ENCODE measurements around the gene RPL22L1.

The RPL22L1 gene

DNA sequence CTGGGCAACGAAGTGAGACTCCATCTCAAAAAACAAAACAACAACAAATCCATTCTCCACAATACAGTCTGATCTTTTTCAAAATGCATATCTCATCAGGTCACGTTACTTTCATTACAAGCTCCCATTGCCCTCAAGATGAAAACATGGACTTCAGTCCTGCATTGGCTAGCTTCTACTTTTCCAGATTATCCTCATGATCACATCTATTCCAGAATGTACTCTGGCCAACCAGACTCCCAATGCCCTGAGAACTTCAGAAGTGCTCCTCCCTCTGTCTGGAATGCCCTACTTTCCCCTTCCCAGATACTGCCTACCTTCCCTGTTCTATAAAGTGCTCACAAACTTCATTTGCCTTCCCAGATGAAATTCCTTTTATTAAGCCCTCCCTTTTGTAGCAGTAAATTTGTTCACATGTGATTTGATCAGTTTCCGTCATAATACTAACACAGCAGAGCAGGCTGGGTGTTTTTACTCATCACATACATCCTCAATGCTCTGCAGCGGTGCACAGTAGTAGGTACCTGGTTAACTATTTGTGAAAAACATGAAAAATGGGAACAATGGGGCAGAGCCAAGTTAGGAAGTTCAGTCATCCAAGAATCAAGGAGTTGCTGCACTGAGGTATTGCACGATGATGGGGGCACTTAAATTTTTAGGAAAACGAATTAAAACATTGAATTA is 5.3 kb downstream of the RPL22L1 start:
- H3K27ac ChIP-seq (ENCODE audit: insufficient read depth, low read depth, low read length, poor library complexity, severe bottlenecking): no peak overlapping the region
- peaks cover 14% of the 10 kb centered on the region for H3K4me1 ChIP-seq (ENCODE audit: control insufficient read depth, insufficient read depth, low read length)
- no peaks in the 10 kb centered on the region for H3K9me3 ChIP-seq (ENCODE audit: control insufficient read depth, low read length)
- H3K27me3 ChIP-seq (ENCODE audit: control insufficient read depth, insufficient read depth, low read length, poor library complexity, severe bottlenecking): no peaks in the 10 kb centered on the region
- WGBS, 2 experiments: 90 to 93% methylated on average over 6 of the region's 6 CpGs
- H3K4me3 ChIP-seq (ENCODE audit: insufficient read depth, low read depth, low read length): no peak overlapping the region
- H3K36me3 ChIP-seq (ENCODE audit: control insufficient read depth, insufficient read depth, low read length): peaks cover 29% of the 10 kb centered on the region

DNA sequence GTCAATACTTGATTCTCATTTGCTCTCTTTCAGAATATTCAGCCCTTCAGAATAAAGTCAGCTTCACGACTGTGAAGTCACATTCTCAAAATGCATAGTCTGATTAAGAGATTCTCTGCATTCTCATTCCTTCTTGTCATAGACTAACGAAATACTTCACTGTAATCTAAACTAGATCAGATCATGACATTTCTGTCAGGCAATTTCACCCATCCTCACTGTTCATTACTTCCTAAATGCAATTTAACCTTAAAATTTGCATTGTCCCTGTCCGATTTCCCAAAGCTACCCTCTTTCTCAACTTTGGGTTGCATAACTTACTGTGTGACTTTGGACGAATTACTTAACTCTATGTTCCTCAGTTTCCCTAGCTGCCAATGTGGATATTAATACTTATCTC is 6.2 kb downstream of the RPL22L1 start:
- Histone ChIP-seq H3K27ac (ENCODE audit: insufficient read depth, low read depth, low read length, poor library complexity, severe bottlenecking) (no peak overlapping the region), H3K36me3 (ENCODE audit: control insufficient read depth, insufficient read depth, low read length) (peaks cover 29% of the 10 kb centered on the region), H3K4me3 (ENCODE audit: insufficient read depth, low read depth, low read length) (no peak overlapping the region), H3K4me1 (ENCODE audit: control insufficient read depth, insufficient read depth, low read length) (peaks cover 14% of the 10 kb centered on the region), H3K27me3 (ENCODE audit: control insufficient read depth, insufficient read depth, low read length, poor library complexity, severe bottlenecking) (no peaks in the 10 kb centered on the region), H3K9me3 (ENCODE audit: control insufficient read depth, low read length) (no peaks in the 10 kb centered on the region)
- 90 to 93% methylated on average over 4 of the region's 4 CpGs for WGBS, 2 experiments

DNA sequence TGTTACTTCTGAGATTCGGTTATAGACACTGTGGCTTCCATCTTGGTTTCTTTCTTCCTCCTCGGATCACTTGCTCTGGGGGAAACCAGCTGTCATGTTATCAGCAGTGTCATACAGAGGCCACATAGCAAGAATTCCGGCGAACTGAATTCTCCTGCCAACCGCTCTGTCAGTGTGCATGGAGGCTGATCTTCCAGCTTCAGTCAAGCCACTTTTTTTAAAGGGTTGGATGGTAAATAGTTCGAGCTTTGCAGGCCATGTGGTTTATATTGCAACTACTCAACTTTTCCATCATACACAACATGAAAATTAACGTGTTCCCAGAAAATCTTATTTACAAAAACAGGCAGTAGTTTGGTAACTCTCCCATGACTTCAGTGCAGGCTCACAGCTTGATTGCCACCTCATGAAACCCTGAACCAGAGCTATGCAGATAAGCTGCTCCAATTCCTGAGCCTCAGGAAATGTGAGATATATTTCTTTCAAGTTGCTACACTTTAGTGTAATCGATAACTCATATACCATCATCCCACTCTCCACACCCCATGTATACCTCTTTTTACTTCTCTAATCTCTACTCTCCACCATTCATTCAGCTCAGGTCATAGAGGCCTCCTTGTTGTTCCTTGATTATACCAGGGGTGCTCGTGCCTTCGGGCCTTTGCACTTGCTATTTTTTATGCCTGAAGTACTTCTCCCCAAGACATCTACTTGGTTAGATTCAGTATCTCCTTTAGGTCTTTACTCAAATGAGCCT is 7.2 kb downstream of the RPL22L1 start:
- H3K27ac ChIP-seq (ENCODE audit: insufficient read depth, low read depth, low read length, poor library complexity, severe bottlenecking): no peak overlapping the region
- H3K36me3 ChIP-seq (ENCODE audit: control insufficient read depth, insufficient read depth, low read length): peaks cover 26% of the 10 kb centered on the region
- H3K4me1 ChIP-seq (ENCODE audit: control insufficient read depth, insufficient read depth, low read length): peaks cover 7% of the 10 kb centered on the region
- WGBS, 2 experiments: 91 to 92% methylated on average over 10 of the region's 10 CpGs
- no peak overlapping the region for H3K4me3 ChIP-seq (ENCODE audit: insufficient read depth, low read depth, low read length)
- no peaks in the 10 kb centered on the region for H3K27me3 ChIP-seq (ENCODE audit: control insufficient read depth, insufficient read depth, low read length, poor library complexity, severe bottlenecking)
- no peaks in the 10 kb centered on the region for H3K9me3 ChIP-seq (ENCODE audit: control insufficient read depth, low read length)

DNA sequence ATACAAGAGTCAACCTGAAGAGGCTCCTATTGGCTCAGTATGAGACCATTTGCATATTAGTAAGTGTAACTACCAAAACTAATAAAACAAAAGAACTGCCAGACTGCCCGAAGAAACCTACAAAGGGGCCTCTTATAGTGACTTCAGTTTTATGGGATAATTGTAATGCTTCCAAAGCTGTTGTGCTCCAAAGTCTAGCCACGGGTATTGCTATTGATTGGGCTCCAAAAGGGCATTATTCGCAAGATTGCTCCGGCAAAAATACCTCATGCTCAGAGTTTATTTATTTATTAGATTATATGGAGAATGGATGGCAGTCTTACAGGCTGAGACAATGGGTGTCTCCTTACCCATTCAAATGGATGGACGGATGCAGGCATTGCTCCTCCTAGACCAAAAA is 11.4 kb downstream of the RPL22L1 start:
- H3K4me3 ChIP-seq (ENCODE audit: insufficient read depth, low read depth, low read length): no peak overlapping the region
- no peaks in the 10 kb centered on the region for H3K36me3 ChIP-seq (ENCODE audit: control insufficient read depth, insufficient read depth, low read length)
- no peak overlapping the region for H3K27ac ChIP-seq (ENCODE audit: insufficient read depth, low read depth, low read length, poor library complexity, severe bottlenecking)
- H3K27me3 ChIP-seq (ENCODE audit: control insufficient read depth, insufficient read depth, low read length, poor library complexity, severe bottlenecking): no peaks in the 10 kb centered on the region
- 91 to 93% methylated on average over 5 of the region's 5 CpGs for WGBS, 2 experiments
- no peaks in the 10 kb centered on the region for H3K9me3 ChIP-seq (ENCODE audit: control insufficient read depth, low read length)
- H3K4me1 ChIP-seq (ENCODE audit: control insufficient read depth, insufficient read depth, low read length): no peaks in the 10 kb centered on the region

DNA sequence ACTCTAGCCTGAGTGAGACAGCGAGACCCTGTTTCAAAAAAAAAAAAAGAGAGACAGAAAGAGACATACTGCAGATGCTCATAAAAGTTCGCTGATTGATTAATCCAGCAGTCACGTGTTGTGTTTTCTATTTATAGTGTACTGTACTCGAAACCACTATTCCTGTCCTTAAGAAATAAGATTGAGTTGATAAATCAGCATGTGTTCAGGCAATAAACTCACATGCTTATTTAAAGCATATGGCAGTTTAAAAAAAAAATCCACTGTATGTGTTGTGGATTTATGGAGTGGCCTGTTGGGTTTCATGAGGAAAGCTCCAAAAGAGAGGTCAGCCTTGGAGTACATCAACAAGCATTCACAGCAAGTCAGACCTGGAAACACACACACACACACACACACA is 17.7 kb downstream of the RPL22L1 start:
- no peak overlapping the region for H3K4me3 ChIP-seq (ENCODE audit: insufficient read depth, low read depth, low read length)
- no peaks in the 10 kb centered on the region for H3K9me3 ChIP-seq (ENCODE audit: control insufficient read depth, low read length)
- H3K27me3 ChIP-seq (ENCODE audit: control insufficient read depth, insufficient read depth, low read length, poor library complexity, severe bottlenecking): no peaks in the 10 kb centered on the region
- 97 to 99% methylated on average over 4 of the region's 4 CpGs for WGBS, 2 experiments
- H3K27ac ChIP-seq (ENCODE audit: insufficient read depth, low read depth, low read length, poor library complexity, severe bottlenecking): no peak overlapping the region
- H3K36me3 ChIP-seq (ENCODE audit: control insufficient read depth, insufficient read depth, low read length): no peaks in the 10 kb centered on the region
- H3K4me1 ChIP-seq (ENCODE audit: control insufficient read depth, insufficient read depth, low read length): no peaks in the 10 kb centered on the region

DNA sequence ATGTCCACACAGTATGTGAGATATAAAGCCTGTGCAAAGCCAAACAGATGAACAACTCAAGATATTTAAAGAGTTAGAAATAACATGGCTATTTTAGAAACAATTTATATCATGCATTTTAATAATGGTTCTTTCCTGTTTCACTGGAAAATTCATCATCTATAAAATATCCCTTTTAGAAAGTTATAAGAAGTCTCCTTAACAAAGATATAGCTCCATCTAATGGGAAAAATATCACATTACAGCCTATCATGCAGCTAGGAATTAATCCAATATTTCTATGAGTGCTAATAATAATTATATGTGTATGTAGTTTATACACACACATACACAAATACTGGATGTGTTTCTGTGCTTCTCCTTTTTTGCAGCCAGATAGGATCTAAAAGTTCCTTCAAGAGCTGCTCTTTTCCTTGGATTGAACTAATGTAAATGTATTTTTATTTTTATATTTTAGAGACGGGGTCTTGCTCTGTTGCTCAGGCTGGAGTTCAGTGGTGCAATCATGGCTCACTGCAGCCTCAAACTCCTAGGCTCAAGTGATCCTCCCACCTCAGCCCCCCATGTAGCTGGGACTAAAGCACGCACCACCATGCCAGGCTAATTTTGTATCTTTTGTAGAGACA is 21.6 kb downstream of the RPL22L1 start:
- WGBS, 2 experiments: 90 to 98% methylated on average over 2 of the region's 2 CpGs
- Histone ChIP-seq H3K4me1 (ENCODE audit: control insufficient read depth, insufficient read depth, low read length) (no peaks in the 10 kb centered on the region), H3K36me3 (ENCODE audit: control insufficient read depth, insufficient read depth, low read length) (no peaks in the 10 kb centered on the region), H3K9me3 (ENCODE audit: control insufficient read depth, low read length) (no peaks in the 10 kb centered on the region), H3K4me3 (ENCODE audit: insufficient read depth, low read depth, low read length) (no peak overlapping the region), H3K27ac (ENCODE audit: insufficient read depth, low read depth, low read length, poor library complexity, severe bottlenecking) (no peak overlapping the region), H3K27me3 (ENCODE audit: control insufficient read depth, insufficient read depth, low read length, poor library complexity, severe bottlenecking) (no peaks in the 10 kb centered on the region)

DNA sequence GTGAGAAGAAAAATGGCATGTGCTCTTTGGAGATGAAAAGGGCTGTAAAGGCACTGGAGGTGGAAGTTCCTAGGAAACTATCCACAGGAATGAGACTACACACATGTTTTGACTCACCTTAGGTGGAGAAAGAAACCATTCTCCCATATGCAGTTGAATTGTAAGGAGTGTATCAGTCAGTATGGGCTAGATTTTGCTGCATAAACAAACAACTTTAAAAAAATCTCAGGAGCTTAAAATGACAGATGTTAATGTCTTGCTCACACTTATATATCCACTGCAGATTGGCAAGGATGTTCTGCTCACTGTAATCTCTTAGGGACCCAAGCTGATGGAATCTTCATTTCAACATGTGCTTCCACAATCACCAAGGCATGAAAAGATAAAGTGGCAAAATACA is 25.6 kb downstream of the RPL22L1 start:
- no peak overlapping the region for H3K27ac ChIP-seq (ENCODE audit: insufficient read depth, low read depth, low read length, poor library complexity, severe bottlenecking)
- H3K4me1 ChIP-seq (ENCODE audit: control insufficient read depth, insufficient read depth, low read length): no peaks in the 10 kb centered on the region
- H3K4me3 ChIP-seq (ENCODE audit: insufficient read depth, low read depth, low read length): no peak overlapping the region
- no peaks in the 10 kb centered on the region for H3K27me3 ChIP-seq (ENCODE audit: control insufficient read depth, insufficient read depth, low read length, poor library complexity, severe bottlenecking)
- H3K9me3 ChIP-seq (ENCODE audit: control insufficient read depth, low read length): no peaks in the 10 kb centered on the region
- no peaks in the 10 kb centered on the region for H3K36me3 ChIP-seq (ENCODE audit: control insufficient read depth, insufficient read depth, low read length)

DNA sequence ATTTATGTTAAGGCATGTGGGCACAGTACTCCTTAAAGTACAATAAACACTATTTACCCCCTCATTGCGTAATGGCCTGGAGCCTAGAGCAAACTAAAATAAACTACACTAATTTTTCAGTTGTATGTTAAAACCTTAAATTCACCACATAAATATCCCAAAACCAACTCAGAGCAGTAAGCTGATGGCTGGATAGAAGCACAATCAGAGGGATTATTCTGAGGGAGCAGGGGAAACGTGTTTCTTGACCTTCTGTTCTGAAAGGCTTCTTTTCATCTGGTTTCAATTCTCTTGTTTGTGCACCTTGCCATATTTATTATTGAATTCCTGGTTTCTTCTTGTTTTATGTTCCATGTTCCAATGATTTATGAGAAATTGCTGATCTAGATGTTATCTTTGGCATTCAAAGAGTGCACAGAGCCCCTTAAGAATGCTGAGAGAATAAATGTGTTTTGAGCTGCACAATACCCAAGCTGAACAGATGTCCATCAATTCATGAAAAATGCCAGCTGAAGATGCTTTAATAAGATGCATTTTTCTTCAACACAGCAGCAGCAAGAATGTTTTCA is 29.6 kb downstream of the RPL22L1 start:
- Histone ChIP-seq H3K36me3 (ENCODE audit: control insufficient read depth, insufficient read depth, low read length) (no peaks in the 10 kb centered on the region), H3K4me3 (ENCODE audit: insufficient read depth, low read depth, low read length) (no peak overlapping the region), H3K4me1 (ENCODE audit: control insufficient read depth, insufficient read depth, low read length) (no peaks in the 10 kb centered on the region), H3K27ac (ENCODE audit: insufficient read depth, low read depth, low read length, poor library complexity, severe bottlenecking) (no peak overlapping the region), H3K9me3 (ENCODE audit: control insufficient read depth, low read length) (no peaks in the 10 kb centered on the region), H3K27me3 (ENCODE audit: control insufficient read depth, insufficient read depth, low read length, poor library complexity, severe bottlenecking) (no peaks in the 10 kb centered on the region)
- 81 to 84% methylated on average over 2 of the region's 2 CpGs for WGBS, 2 experiments

DNA sequence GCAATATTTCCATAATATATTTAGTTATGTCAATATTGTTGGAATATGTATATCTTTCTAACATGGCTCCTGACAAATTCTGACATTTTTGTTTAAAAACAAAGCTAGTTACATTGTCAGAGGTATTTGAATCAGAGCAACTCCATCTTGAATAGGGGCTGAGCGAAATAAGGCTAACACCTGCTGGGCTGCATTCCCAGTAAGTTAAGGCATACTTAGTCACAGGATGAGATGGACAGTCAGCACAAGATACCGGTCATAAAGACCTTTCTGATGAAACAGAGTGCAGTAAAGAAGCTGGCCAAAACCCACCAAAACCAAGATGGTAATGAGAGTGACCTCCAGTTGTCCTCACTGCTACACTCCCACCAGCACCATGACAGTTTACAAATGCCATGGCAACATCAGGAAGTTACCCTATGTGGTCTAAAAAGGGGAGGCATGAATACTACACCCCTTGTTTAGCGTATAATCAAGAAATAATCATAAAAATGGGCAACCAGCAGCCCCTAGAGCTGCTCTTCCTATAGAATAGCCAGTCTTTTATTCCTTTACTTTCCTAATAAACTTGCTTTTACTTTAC is 30.4 kb downstream of the RPL22L1 start:
- Histone ChIP-seq H3K4me1 (ENCODE audit: control insufficient read depth, insufficient read depth, low read length) (no peaks in the 10 kb centered on the region), H3K36me3 (ENCODE audit: control insufficient read depth, insufficient read depth, low read length) (no peaks in the 10 kb centered on the region), H3K4me3 (ENCODE audit: insufficient read depth, low read depth, low read length) (no peak overlapping the region), H3K27ac (ENCODE audit: insufficient read depth, low read depth, low read length, poor library complexity, severe bottlenecking) (no peak overlapping the region), H3K27me3 (ENCODE audit: control insufficient read depth, insufficient read depth, low read length, poor library complexity, severe bottlenecking) (no peaks in the 10 kb centered on the region), H3K9me3 (ENCODE audit: control insufficient read depth, low read length) (no peaks in the 10 kb centered on the region)
- WGBS, 2 experiments: 84 to 91% methylated on average over 3 of the region's 3 CpGs

DNA sequence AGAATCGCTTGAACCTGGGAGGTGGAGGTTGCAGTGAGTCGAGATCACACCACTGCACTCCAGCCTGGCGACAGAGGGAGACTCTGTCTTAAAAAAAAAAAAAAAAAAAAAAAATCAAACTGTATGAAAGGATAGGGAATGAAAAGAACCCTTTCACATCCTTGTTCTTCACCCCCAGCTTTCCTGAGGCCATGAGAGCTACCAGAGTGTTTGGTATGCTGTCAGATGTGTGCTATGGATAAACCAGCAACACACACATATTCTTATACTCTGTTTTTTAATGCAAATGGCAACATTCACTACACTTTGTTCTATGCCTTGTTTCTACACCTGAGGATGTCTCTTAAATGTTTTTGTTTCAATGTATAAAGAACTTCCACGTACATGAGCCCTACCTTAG is 33.5 kb downstream of the RPL22L1 start:
- Histone ChIP-seq H3K4me3 (ENCODE audit: insufficient read depth, low read depth, low read length) (no peak overlapping the region), H3K36me3 (ENCODE audit: control insufficient read depth, insufficient read depth, low read length) (no peaks in the 10 kb centered on the region)

More for the DNA sequence above, 33.5 kb downstream of the RPL22L1 start:
- no peaks in the 10 kb centered on the region for H3K27me3 ChIP-seq (ENCODE audit: control insufficient read depth, insufficient read depth, low read length, poor library complexity, severe bottlenecking)
- H3K9me3 ChIP-seq (ENCODE audit: control insufficient read depth, low read length): no peaks in the 10 kb centered on the region
- H3K27ac ChIP-seq (ENCODE audit: insufficient read depth, low read depth, low read length, poor library complexity, severe bottlenecking): no peak overlapping the region
- no peaks in the 10 kb centered on the region for H3K4me1 ChIP-seq (ENCODE audit: control insufficient read depth, insufficient read depth, low read length)
- WGBS, 2 experiments: 91 to 100% methylated on average over 2 to 4 of the region's 4 CpGs
